OCI-M1 (cell line): Measurements from ENCODE around the gene EPHA7.

Experiments
- DNase-seq: peaks from one replicate; lab custom pipeline; 2025; lab: John Stamatoyannopoulos, UW

Gene EPHA7

DNA sequence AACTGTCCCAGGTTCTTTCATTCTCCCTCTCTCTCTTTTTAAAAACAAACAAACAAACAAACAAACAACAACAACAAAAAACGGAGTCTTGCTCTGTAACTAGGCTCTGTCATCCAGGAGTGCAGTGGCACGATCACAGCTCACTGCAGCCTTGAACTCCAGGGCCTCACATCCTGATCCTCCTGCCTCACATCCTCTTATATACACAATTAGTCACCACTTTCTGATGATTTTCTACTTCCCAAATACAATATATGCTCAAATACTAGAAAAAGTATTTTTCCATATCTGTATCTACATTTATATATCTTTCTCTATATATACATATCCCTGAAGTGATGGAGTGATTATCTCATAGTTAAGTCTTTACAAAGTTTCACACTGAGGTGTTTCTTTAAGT is 170.7 kb downstream of the EPHA7 start:
- DNase-seq, result no peak

DNA sequence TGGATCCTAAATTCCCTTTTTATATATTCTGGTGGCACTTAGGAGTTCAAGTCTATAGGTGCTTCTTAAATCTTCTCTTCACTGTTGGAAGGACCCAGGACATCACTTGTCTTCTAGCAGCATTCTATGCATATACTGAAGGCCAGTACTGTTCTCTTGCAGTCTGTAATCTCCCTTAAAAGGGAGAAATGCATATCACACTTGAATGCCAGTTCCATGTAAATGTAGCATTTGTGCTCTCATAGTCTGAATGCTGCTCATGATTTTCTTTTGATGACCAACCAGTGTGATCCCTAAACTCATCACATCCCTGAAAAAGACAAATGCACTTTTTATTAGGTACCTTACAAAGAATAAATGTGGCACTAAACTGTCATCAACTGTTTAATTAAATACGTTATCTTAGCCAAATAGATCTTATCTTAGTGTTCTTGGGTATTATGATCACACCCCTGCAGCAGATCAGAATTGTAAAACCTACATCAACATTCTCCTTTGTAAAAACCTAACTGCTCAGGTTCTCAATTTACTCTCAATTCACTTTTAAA is 176.1 kb downstream of the EPHA7 start:
- DNase-seq, result no peak

DNA sequence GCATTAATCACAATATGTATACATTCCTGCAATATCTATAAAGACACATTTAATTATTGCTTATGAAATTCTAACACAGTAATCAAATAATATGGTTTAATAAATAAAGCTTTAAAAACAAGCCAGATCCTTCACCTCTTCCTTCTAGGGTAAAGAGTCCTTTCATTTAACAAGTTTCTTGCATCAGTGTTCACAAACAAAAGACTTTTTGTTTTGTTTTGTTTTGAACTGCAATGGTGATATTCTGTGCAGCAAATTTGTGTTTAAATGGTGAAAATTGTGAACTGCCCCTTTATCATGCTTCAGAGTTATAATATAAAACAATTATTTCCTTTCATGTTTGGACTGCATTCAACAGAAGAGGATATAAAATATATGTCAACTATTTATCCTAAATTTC is 177.3 kb downstream of the EPHA7 start:
- DNase-seq, result no peak

DNA sequence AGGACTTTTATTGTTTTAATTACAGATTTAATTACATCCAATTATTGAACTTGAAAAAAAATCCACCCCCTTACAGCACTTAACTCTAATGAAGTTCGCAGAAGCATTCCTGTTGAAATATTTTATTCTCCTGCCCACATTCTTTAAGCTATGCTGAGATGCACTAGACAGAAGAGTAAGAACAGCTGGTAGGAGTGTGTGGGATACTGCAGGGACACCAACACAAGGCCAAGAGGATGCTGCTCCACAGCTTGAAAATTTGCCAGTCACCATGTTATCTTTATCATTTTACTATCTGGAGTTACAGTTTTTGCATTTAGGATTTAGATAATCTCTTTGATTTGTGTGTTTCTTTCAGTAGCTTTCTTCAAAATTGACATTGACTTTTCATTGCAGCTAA is 180.7 kb downstream of the EPHA7 start:
- DNase-seq, result no peak

DNA sequence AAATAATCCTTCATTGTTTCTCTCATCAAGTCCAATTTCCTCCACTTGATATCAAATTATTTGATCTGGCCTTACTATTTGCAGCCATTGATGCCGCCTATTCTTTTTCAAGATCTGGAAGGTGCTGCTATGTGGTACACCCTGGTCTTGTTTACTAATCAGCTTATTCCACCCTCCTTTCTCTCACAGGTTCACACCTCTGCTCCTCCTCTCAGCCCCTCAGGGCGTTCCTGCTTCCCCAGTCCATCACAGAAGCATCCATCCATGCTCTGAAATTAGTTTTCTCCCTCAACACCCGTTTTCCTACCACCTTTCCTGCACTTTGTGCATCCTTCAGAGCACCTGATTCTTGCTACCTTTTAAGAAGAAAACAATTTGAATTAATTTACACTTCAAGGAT is 183.6 kb downstream of the EPHA7 start:
- no peak for DNase-seq

DNA sequence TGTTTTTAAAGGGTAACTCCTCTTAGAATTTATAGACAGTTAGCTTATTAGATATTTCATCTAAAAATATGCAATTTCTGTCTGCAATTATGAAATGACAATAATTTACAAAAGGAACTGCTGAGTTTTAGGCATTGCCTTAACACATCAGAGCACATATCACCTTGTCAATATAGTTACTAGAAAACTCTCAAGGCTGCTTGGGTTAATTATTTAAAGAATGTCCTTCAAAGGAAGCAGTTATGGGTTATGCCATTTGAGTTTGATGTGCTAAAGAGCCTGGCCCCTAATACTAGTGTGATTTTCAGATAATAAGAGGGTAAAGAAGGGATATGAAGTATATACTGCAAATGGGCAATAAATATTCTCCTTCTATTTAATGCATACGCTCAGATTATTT is 192.5 kb downstream of the EPHA7 start:
- no peak for DNase-seq

DNA sequence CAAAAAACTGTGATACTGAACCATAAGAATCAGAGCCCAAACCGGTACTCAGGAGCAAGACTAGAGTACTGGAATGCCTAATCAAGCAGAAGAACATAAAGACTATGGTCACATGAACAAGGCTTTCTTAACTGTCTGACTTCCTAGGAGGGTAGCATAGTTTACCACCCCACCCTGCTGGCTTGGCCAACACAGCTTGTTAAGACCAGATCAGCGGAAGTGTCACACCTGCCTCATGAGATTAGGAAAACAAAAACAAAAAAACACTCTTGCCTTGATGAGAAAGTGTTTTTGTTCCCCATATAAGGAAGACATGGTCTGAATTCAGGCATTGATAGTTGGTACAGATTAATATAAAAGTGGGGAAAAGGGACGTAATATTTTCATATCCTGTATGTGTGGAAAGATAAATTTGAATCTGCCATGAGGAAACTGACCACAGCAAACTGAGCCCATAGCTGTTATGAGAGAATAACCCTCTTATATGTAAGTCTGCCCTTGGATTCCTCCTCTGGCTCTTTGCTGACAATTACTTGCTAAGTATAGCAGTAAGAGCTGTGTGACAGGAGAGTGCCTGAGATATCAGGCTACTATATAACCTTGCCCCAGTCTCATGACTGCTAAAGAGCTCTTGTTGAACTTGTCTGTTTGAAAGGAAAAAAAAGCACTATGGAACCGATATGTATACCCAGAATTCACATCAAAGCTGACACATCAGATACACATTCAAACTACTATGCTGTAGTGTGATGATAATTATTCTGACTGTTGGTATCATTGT is 197.1 kb downstream of the EPHA7 start:
- DNase-seq, result peak; percentile 68

DNA sequence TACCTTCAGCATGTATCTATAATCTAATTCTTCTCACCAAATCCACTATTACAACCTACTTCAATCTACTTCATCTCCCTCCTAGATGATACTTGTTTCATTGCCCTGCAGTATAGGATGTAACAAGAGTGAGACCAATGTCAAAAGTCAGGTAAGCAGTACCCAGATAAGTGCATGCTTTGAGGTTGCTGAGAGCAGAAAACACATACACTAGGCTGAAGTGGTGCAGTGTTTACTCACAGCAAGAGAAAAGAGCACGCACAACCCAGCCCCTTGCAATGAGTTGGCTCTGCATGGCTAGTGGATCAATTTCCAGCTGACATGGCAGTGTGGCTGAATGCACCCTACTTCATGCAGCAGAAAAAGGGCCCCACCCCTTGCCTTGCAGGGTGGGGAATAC is 199.9 kb downstream of the EPHA7 start:
- no peak for DNase-seq

DNA sequence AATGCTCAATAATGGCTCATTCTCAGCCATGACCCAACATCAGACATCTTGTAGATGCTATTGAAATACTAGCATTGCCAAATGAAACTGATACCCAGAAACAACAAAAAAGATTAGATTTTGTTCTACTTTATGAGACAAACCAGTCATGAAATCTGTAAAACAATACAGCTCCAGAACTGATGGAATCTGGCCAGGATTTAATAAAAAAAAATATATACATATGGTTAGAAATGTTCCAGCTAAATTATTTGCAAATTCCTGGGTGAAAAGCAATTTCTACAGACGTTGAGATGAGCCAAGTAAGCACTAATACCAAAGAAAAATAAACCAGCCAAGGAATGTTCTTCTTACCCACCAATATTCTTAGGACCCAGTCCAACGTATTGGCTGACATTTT is 201.3 kb downstream of the EPHA7 start:
- DNase-seq, result no peak

DNA sequence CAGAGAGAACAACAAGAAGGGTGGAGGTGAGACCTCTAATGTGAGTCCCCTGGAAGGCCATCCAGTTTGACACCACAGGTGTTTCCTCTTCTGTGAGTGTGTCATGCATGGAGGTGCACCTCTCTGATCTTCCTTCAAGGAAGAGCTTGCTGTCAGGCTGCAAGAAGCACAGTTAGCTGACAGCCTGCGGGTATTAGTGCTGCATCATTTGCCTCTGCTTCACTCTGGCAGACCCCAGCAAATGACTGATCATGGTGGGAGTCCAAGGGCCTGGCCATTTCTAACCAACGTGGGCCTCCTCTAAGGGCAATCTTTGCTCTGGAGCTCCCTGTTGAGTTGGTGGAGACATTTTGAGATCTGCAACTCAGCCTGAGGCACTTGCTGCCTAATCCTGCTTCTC is 206.3 kb downstream of the EPHA7 start:
- no peak for DNase-seq

DNA sequence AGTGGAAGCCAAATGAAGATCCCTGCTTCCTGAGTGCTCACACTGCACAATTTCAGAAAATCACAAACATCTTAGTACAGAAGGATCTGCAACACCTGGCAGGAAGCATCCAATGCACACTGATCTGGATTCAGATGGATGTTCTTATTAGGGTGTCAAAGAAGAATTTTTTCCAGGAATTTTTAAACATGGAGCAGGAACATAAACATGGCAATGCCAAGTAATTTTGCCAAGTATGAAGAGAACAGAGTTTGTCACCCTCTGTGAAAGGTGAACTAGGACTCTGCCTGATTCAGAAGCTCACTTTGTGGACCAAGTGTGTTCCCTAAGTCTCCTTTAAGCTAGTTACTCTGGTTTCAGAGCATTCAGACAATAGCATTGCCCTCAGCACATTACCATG is 208.5 kb downstream of the EPHA7 start:
- DNase-seq, result no peak

DNA sequence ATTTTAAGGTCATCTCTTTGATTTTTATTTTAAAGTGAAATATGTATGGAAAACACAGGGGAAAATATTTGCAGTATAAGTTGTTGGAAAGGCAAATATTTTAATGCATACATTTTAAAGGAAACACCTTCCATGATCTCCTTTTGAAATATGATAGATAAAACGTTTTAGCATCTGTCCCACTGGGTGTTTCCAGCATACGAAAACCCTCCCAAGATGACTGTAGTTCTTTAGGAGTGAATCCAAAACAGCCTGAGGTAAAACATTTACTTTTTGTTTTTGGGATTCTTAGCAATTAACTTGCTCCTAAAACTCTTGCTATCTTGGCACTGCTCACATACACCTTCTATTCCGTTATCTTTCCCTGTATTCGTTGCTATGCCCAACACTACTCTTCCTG is 210.0 kb downstream of the EPHA7 start:
- DNase-seq, result no peak

DNA sequence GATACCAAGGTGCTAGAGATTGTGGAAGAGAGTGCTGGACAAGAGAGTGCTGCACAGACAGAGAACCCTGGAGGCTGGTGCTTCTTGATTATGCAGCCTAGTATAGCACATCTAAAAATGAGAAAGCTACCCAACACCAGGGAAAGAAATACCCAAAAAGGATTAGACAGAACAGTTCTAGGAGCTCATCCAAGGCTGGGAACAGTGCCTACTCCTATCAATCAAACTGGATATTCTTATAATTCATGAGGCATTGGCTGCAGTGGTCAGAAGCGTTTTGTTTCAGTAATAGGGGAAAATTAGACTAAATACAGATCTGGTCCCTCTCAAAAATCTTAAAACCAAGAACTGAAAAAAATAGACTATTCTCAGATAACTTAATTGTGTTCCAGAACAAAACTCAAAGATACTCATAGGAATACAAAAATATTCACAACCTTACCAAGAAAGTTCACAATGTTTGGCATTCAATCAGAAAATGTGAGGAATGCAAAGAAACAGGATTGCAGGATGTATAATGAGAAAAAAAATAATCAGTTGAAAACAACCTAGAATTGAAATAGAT is 222.9 kb downstream of the EPHA7 start:
- no peak for DNase-seq

DNA sequence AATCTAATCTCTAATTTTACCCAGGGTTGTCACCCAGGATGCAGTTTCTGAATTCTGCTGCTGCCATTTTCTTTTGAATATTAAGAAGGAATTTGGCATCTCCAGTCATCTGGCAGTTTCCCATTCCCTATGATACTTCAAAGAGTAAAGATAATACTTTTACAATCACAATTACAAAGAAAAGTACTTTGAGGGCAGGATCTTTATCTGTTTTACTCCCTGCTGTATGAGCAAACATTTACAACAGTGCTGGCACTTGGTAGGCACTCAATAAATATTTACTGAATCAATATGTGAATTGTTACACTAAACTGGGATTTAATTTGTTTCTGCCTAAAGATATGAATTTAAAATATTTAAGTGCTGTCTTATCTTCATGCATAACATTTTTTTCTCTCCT is 224.9 kb downstream of the EPHA7 start:
- DNase-seq, result no peak

DNA sequence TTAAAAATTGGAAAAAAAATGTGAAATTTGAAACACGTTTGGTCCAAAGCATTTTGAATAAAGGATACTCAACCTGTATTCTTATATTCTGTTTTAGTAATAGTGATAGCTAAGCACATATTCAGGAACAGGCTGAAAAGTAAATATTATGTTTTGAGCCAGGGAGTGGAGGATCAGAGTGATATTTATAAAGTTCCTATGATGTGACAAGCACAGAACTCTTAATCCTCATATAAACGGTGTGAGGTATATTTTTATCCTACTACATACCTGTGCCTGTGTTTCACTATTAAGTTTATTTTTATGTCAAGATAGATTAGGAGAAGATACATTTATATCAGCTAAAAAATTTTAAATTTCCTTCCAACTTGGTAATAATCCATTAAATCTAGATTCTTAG is 225.5 kb downstream of the EPHA7 start:
- no peak for DNase-seq
